Effector memory CD8-positive, alpha-beta T cell (primary cell): ENCODE measurements around the gene CHTF18.
"Not testable (repeated sequence)": the region's sequence is repeated elsewhere in the genome, so short reads cannot be mapped to it uniquely, and the experiment has no call there.

Source experiments
- ATAC-seq: fragments of 150-1000 bp; cut with Tn5 transposase; replicated peaks from 2 replicates; pipeline ENCODE4 v1.10.0; 2021; ENCODE audit warnings: mild to moderate bottlenecking, moderate library complexity
- DNase-seq, 3 experiments: peaks; one replicate each; pipeline ENCODE4 v3.0.0; 2021
- H3K27ac Mint-ChIP-seq, 2 donors: one replicate each; pipeline ENCODE4 v1.8.0; 2022; ENCODE audit warnings: mild to moderate bottlenecking in 2 of 2, mixed read lengths in 2 of 2, moderate library complexity in 2 of 2
- H3K27me3 Mint-ChIP-seq, 2 donors: one replicate each; pipeline ENCODE4 v1.8.0; 2022; ENCODE audit warnings: mixed read lengths in 2 of 2
- H3K36me3 Mint-ChIP-seq: one replicate; pipeline ENCODE4 v1.8.0; 2022; ENCODE audit warnings: mild to moderate bottlenecking, moderate library complexity, mixed read lengths; ENCODE audit not compliant: insufficient read depth
- H3K4me1 Mint-ChIP-seq, 2 donors: one replicate each; pipeline ENCODE4 v1.8.0; 2022; ENCODE audit warnings: low read depth in 2 of 2, mixed read lengths in 2 of 2
- H3K4me3 Mint-ChIP-seq, 2 donors: one replicate each; pipeline ENCODE4 v1.8.0; 2022; ENCODE audit warnings: mild to moderate bottlenecking in 2 of 2, mixed read lengths in 2 of 2, moderate library complexity in 2 of 2
- H3K9me3 Mint-ChIP-seq, 2 donors: one replicate each; pipeline ENCODE4 v1.8.0; 2022; ENCODE audit warnings: mixed read lengths in 2 of 2

Gene CHTF18

GRCh38 chr16:751152-752006, 37.0 kb upstream of the CHTF18 start:
- no peak for DNase-seq
- no peak overlapping the region for H3K4me3 Mint-ChIP-seq
- no peaks in the 10 kb centered on the region for H3K36me3 Mint-ChIP-seq

GRCh38 chr16:752007-752312, 36.5 kb upstream of the CHTF18 start:
- Mint-ChIP-seq H3K4me1 (no peaks in the 10 kb centered on the region), H3K9me3 (peaks cover 0 to 2% of the 10 kb centered on the region in 2 donors), H3K27ac (no peak overlapping the region), H3K36me3 (no peaks in the 10 kb centered on the region), H3K27me3 (peaks cover 0 to 22% of the 10 kb centered on the region in 2 donors), H3K4me3 (no peak overlapping the region)
- DNase-seq: no peak
- no peak for ATAC-seq

More at GRCh38 chr16:751152-752006, 37.0 kb upstream of the CHTF18 start:
- Mint-ChIP-seq H3K9me3 (peaks cover 0 to under 1% of the 10 kb centered on the region in 2 donors), H3K27ac (no peak overlapping the region), H3K4me1 (no peaks in the 10 kb centered on the region), H3K27me3 (peaks cover 0 to 16% of the 10 kb centered on the region in 2 donors)
- ATAC-seq: no peak

DNA sequence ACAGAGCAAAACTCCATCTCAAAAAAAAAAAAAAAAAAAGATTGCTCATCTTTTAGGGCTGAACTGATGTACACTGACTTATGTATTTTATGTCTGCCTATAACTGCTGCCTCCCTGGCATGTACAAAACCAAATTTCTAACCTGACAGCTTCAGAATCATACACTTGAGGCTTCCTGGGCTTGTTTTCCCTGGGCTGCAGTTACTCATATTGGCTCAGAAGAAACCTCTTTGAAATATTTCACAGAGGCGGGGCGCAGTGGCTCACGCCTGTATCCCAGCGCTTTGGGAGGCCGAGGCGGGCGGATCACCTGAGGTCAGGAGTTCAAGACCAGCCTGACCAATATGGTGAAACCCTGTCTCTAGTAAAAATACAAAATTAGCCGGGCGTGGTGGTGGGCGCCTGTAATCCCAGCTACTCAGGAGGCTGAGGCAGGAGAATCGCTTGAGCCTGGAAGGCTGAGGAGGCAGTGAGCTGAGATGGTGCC, 34.3 kb upstream of the CHTF18 start:
- ATAC-seq, H3K36me3 Mint-ChIP-seq, H3K4me3 Mint-ChIP-seq, H3K9me3 Mint-ChIP-seq, DNase-seq, H3K27ac Mint-ChIP-seq, H3K4me1 Mint-ChIP-seq: not testable (repeated sequence)
- peaks cover 6 to 31% of the 10 kb centered on the region in 2 donors for H3K27me3 Mint-ChIP-seq

DNA sequence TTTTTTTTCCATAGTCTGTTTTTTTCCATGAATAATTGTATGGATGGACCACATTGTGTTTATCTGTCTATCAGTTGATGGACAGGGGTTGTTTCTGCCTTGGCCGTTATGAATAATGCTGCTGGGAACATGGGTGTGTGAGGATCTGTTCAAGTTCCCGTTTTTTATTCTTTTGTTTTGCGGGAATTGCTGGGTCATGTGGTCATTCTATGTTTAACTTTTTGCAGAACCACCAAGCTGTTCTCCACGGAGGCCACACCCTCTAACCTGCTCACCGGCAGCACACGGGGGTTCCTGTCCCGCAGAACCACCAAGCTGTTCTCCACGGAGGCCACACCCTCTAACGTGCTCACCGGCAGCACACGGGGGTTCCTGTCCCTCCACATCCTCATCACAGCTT, 33.8 kb upstream of the CHTF18 start:
- DNase-seq: no peak

DNA sequence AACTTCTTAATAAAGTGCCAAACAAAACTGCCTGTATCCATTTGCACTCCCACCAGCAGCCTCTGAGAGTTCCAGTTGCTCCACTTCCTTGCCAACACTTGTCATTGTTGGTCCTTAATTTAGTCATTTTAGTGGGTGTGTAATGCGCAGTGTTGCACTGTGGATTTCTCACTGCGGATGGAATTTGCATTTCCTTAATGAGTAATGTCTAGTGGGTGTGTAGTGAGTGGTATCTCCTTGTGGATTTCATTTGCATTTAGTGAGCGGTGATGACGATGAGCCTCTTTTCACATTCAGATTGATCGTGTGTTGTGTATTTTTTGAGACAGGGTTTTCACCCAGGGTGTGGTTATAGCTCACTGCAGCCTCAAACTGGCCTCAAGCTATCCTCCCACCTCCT, 32.0 kb upstream of the CHTF18 start:
- Mint-ChIP-seq H3K27ac (no peak overlapping the region), H3K4me1 (peaks cover 0 to 3% of the 10 kb centered on the region in 2 donors), H3K36me3 (no peaks in the 10 kb centered on the region), H3K4me3 (no peak overlapping the region), H3K9me3 (peaks cover 0 to 2% of the 10 kb centered on the region in 2 donors), H3K27me3 (peaks cover 6 to 31% of the 10 kb centered on the region in 2 donors)
- DNase-seq (no peak), ATAC-seq (no peak)

More for the DNA sequence above, 33.8 kb upstream of the CHTF18 start:
- Mint-ChIP-seq H3K36me3 (no peaks in the 10 kb centered on the region), H3K4me1 (peaks cover 0 to 3% of the 10 kb centered on the region in 2 donors), H3K27me3 (peaks cover 6 to 31% of the 10 kb centered on the region in 2 donors), H3K9me3 (peaks cover 0 to 2% of the 10 kb centered on the region in 2 donors), H3K27ac (no peak overlapping the region), H3K4me3 (no peak overlapping the region)
- peak; percentile 37 for ATAC-seq

GRCh38 chr16:759110-759910, 29.1 kb upstream of the CHTF18 start:
- H3K9me3 Mint-ChIP-seq: peaks cover 0 to 2% of the 10 kb centered on the region in 2 donors
- H3K27ac Mint-ChIP-seq: no peak overlapping the region

DNA sequence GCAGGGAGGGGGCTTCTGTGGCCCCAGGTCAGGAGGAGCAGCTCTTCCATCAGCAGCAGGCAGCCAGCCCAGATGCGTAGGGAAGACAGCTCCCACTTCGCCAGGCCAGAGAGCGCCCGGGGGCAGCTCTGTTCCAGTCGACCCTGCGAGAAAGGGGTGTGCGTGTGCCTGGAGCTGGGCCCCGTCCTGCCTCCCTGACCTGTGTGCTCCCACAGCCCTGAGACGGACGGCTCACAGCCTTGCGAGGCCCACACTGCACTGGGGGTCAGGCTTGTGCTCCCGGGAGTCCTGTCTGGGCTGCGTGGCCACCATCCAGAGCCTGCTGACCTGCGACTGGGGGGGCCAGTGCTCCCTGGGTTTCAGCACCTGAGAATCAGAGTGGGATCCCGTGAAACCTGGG, 28.4 kb upstream of the CHTF18 start:
- Mint-ChIP-seq H3K27ac (no peak overlapping the region), H3K4me1 (peaks cover 0 to 3% of the 10 kb centered on the region in 2 donors), H3K9me3 (peaks cover 0 to 2% of the 10 kb centered on the region in 2 donors), H3K27me3 (peaks cover 6 to 20% of the 10 kb centered on the region in 2 donors), H3K4me3 (no peak overlapping the region), H3K36me3 (no peaks in the 10 kb centered on the region)
- DNase-seq (no peak), ATAC-seq (no peak)

More at GRCh38 chr16:759110-759910, 29.1 kb upstream of the CHTF18 start:
- ATAC-seq (no peak), DNase-seq (no peak)
- Mint-ChIP-seq H3K4me1 (peaks cover 0 to 3% of the 10 kb centered on the region in 2 donors), H3K36me3 (no peaks in the 10 kb centered on the region), H3K4me3 (no peak overlapping the region), H3K27me3 (peaks cover 6 to 20% of the 10 kb centered on the region in 2 donors)

- no peak for ATAC-seq
- H3K27ac Mint-ChIP-seq: no peak within 1 kb of the TSS
Measured at GRCh38 chr16:760545-761343, 27.7 kb upstream of the CHTF18 start, which contains the start of gene MSLN. Gene MSLN (plus strand): TSS chr16:760734. CDS start chr16:762681, 1,947 bp downstream.

DNA sequence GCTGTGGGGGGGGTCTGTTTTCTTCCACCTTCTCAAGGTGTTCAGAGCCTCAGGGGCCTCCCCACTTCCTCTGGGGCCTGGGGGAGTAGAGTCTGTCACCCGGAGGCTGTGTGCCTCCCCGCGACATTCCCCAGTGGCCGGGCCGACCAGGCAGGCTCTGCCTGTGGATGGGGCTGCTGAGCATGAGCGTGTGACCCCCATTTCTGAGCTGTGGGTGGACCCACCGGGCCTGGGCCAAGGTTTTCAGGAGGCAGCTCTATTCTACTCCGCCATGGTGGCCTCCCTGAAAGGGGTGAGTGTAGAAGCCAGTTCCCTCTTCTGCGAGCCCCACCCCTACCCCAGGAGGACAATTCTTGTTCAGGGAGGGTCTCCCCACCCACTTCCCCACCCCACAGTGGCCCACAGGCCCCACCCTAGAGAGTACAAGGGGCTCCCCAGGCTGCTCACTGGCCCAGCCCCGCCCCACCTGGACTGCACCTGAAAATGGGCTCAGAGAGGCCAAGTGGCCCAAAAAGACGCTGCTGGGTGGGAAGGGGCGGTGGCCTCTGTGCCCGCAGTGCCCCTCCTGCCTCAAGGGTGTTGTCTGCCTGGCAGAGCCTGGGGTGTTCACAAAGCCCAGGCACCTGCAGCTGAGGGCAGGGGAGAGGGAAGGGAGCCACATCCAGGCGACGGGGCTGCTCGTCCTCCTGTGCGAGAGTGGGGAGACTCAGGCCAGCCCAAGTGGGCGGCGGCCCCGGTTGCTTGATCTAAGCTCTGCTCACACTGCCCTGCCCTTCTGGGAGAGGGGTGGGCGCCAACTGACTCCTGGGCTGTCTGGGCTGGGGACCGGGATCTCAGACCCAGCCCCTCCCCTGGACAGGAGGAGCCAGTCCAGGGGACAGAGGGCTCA, 26.6 kb upstream of the CHTF18 start:
- H3K4me3 Mint-ChIP-seq: no peak overlapping the region
- peaks cover 0 to 3% of the 10 kb centered on the region in 2 donors for H3K4me1 Mint-ChIP-seq
- no peaks in the 10 kb centered on the region for H3K36me3 Mint-ChIP-seq
- H3K27me3 Mint-ChIP-seq: peaks cover 6 to 17% of the 10 kb centered on the region in 2 donors
- no peaks in the 10 kb centered on the region for H3K9me3 Mint-ChIP-seq
- DNase-seq (no peak), ATAC-seq (no peak)
- H3K27ac Mint-ChIP-seq: no peak overlapping the region

More at GRCh38 chr16:760545-761343, 27.7 kb upstream of the CHTF18 start, which contains the start of gene MSLN:
- no peaks in the 10 kb centered on the region for H3K36me3 Mint-ChIP-seq
- peaks cover 6 to 20% of the 10 kb centered on the region in 2 donors for H3K27me3 Mint-ChIP-seq
- no peak for DNase-seq
- no peak within 1 kb of the TSS for H3K4me3 Mint-ChIP-seq
- peaks cover 0 to 3% of the 10 kb centered on the region in 2 donors for H3K4me1 Mint-ChIP-seq
- peaks cover 0 to 2% of the 10 kb centered on the region in 2 donors for H3K9me3 Mint-ChIP-seq

DNA sequence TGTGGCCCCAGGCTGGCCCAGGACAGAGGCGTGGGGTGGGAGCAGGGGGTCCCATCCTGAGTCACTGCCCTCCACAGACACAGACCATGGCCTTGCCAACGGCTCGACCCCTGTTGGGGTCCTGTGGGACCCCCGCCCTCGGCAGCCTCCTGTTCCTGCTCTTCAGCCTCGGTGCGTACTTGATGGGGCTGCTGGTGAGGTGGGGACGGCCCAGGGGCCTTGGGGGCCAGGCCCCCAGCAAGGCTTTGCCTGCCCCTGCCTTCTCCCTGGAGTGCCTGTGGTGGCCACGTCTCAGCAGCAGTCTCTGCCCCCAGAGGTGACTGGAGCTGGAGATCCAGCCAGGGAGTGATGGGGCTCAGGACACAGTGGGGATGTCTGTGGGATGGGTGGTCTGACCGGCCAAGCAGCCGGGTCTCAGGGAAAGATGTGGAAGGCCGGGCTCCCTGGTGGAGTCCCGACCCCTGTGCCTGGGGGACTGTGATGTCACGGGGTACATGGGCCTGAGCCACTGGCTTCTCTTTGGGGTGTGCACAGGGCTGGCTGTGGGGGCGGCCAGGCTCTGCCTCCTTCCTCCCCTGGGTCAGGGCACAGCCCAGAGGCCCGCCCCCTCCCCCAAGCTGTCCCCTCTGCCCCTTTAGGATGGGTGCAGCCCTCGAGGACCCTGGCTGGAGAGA, 25.7 kb upstream of the CHTF18 start:
- Mint-ChIP-seq H3K27me3 (peaks cover 3 to 9% of the 10 kb centered on the region in 2 donors), H3K9me3 (no peaks in the 10 kb centered on the region), H3K4me3 (no peak overlapping the region), H3K36me3 (no peaks in the 10 kb centered on the region), H3K27ac (no peak overlapping the region), H3K4me1 (peaks cover 0 to 1% of the 10 kb centered on the region in 2 donors)
- ATAC-seq: no peak
- no peak for DNase-seq

GRCh38 chr16:763369-764183, 24.8 kb upstream of the CHTF18 start:
- no peak overlapping the region for H3K4me3 Mint-ChIP-seq
- no peak overlapping the region for H3K27ac Mint-ChIP-seq
- peaks cover 0 to 6% of the 10 kb centered on the region in 2 donors for H3K27me3 Mint-ChIP-seq
- no peaks in the 10 kb centered on the region for H3K36me3 Mint-ChIP-seq
- ATAC-seq: no peak
- DNase-seq: no peak
- H3K9me3 Mint-ChIP-seq: no peaks in the 10 kb centered on the region
- H3K4me1 Mint-ChIP-seq: no peaks in the 10 kb centered on the region
